Stomach (tissue), 4 donors: Measurements from ENCODE around the gene OLFM1.

Experiments used
- EP300 ChIP-seq: sonication (generic); formaldehyde crosslinking; IDR thresholded peaks from one replicate; pipeline ENCODE4 v1.6.1; 2017; ENCODE audit warnings: antibody characterized with exemption
- POLR2A ChIP-seq, 4 donors: fragments of 450-650 bp; IDR thresholded peaks; one replicate each; pipeline ENCODE4 v1.6.1; 2016; ENCODE audit warnings: antibody characterized with exemption in 4 of 4, control low read depth in 2 of 4, mild to moderate bottlenecking in 1 of 4, moderate library complexity in 1 of 4
- POLR2AphosphoS5 ChIP-seq, 3 donors: sonication (generic); formaldehyde crosslinking; IDR thresholded peaks; one replicate each; pipeline ENCODE4 v1.6.1; 2016; ENCODE audit warnings: antibody characterized with exemption in 3 of 3
- TF ChIP-seq, protein P1 (sequence below), 7 experiments: fragments of 450-650 bp in 4 of 7; fragments of 200-600 bp in 3 of 7; sonication (generic) in 3 of 7; IDR thresholded peaks; one replicate each; pipeline ENCODE4 v1.5.1; 2016 to 2019; ENCODE audit warnings: antibody characterized with exemption in 7 of 7, control low read depth in 2 of 7, mild to moderate bottlenecking in 1 of 7

GRCh38 chr9:135131488-135131887 is 44.0 kb downstream of the OLFM1 start:
- TF ChIP-seq, protein P1, sequence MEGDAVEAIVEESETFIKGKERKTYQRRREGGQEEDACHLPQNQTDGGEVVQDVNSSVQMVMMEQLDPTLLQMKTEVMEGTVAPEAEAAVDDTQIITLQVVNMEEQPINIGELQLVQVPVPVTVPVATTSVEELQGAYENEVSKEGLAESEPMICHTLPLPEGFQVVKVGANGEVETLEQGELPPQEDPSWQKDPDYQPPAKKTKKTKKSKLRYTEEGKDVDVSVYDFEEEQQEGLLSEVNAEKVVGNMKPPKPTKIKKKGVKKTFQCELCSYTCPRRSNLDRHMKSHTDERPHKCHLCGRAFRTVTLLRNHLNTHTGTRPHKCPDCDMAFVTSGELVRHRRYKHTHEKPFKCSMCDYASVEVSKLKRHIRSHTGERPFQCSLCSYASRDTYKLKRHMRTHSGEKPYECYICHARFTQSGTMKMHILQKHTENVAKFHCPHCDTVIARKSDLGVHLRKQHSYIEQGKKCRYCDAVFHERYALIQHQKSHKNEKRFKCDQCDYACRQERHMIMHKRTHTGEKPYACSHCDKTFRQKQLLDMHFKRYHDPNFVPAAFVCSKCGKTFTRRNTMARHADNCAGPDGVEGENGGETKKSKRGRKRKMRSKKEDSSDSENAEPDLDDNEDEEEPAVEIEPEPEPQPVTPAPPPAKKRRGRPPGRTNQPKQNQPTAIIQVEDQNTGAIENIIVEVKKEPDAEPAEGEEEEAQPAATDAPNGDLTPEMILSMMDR (IDR thresholded peaks at IDR 0.05): no peak
- no peak for TF ChIP-seq POLR2AphosphoS5 (IDR thresholded peaks at IDR 0.05)
- no peak for TF ChIP-seq POLR2A (IDR thresholded peaks at IDR 0.05)
- TF ChIP-seq EP300: no peak
